SK-N-SH treated with all-trans-retinoic acid at 6 μM for 48 hours (cell line): ENCODE data around the gene VCP.

Source experiments
- ATAC-seq: fragments of 200-7000 bp; cut with Tn5 transposase; 3 replicates; pipeline ENCODE4 v1.9.1; 2020; ENCODE audit warnings: mild to moderate bottlenecking, moderate library complexity
- ARNTL ChIP-seq: fragments of 450-650 bp; formaldehyde crosslinking; IDR thresholded peaks from 2 replicates; pipeline ENCODE4 v1.5.0; 2020; ENCODE audit warnings: low read depth, mild to moderate bottlenecking, moderate library complexity, borderline replicate concordance
- CSDC2 ChIP-seq: fragments of 250-450 bp; sonication (Bioruptor Pico); IDR thresholded peaks from 2 replicates; pipeline ENCODE4 v1.5.0; 2020; ENCODE audit warnings: mild to moderate bottlenecking, moderate library complexity
- CSRNP3 ChIP-seq: fragments of 250-450 bp; sonication (Bioruptor Pico); IDR thresholded peaks from 2 replicates; pipeline ENCODE4 v1.5.1; 2021; ENCODE audit warnings: mild to moderate bottlenecking, moderate library complexity
- ESRRG ChIP-seq: fragments of 250-450 bp; sonication (Bioruptor Pico); IDR thresholded peaks from 2 replicates; pipeline ENCODE4 v1.6.1; 2021; ENCODE audit warnings: mild to moderate bottlenecking
- GLIS3 ChIP-seq: fragments of 250-450 bp; sonication (Bioruptor Pico); IDR thresholded peaks from 2 replicates; pipeline ENCODE4 v1.5.0; 2020; ENCODE audit warnings: mild to moderate bottlenecking, moderate library complexity
- ISL1 ChIP-seq: fragments of 250-450 bp; sonication (Bioruptor Pico); IDR thresholded peaks from 2 replicates; pipeline ENCODE4 v2.1.2; 2022; ENCODE audit warnings: mild to moderate bottlenecking, moderate library complexity
- OSR1 ChIP-seq: fragments of 250-450 bp; sonication (Bioruptor Pico); IDR thresholded peaks from 2 replicates; pipeline ENCODE4 v1.8.0; 2022; ENCODE audit warnings: moderate library complexity, mild to moderate bottlenecking, inconsistent platforms
- PATZ1 ChIP-seq: fragments of 250-450 bp; sonication (Bioruptor Pico); IDR thresholded peaks from 2 replicates; pipeline ENCODE4 v1.8.0; 2020; ENCODE audit warnings: mild to moderate bottlenecking, moderate library complexity, borderline replicate concordance
- POU6F1 ChIP-seq: fragments of 250-450 bp; sonication (Bioruptor Pico); IDR thresholded peaks from 2 replicates; pipeline ENCODE4 v1.8.0; 2021; ENCODE audit warnings: low read depth, mild to moderate bottlenecking, moderate library complexity, borderline replicate concordance
- PPARA ChIP-seq: fragments of 250-450 bp; sonication (Bioruptor Pico); IDR thresholded peaks from 2 replicates; pipeline ENCODE4 v1.5.0; 2020; ENCODE audit warnings: mild to moderate bottlenecking, borderline replicate concordance
- RARB ChIP-seq: fragments of 250-450 bp; sonication (Bioruptor Pico); IDR thresholded peaks from 2 replicates; pipeline ENCODE4 v1.8.0; 2021; ENCODE audit warnings: mild to moderate bottlenecking, moderate library complexity
- SNAI2 ChIP-seq: fragments of 250-450 bp; sonication (Bioruptor Pico); IDR thresholded peaks from 2 replicates; pipeline ENCODE4 v1.5.0; 2020; ENCODE audit warnings: mild to moderate bottlenecking, moderate library complexity
- TCF4 ChIP-seq: fragments of 250-450 bp; sonication (Bioruptor Pico); IDR thresholded peaks from 2 replicates; pipeline ENCODE4 v1.8.0; 2021; ENCODE audit warnings: mild to moderate bottlenecking, moderate library complexity, borderline replicate concordance
- TOX ChIP-seq: fragments of 250-450 bp; sonication (Bioruptor Pico); IDR thresholded peaks from 2 replicates; pipeline ENCODE4 v1.8.0; 2021; ENCODE audit warnings: mild to moderate bottlenecking, moderate library complexity, borderline replicate concordance
- ZC3H10 ChIP-seq: fragments of 250-450 bp; sonication (Bioruptor Pico); IDR thresholded peaks from 2 replicates; pipeline ENCODE4 v1.5.1; 2021; ENCODE audit warnings: mild to moderate bottlenecking, moderate library complexity
- ZFP3 ChIP-seq: fragments of 250-450 bp; sonication (Bioruptor Pico); IDR thresholded peaks from 2 replicates; pipeline ENCODE4 v1.5.0; 2020; ENCODE audit warnings: mild to moderate bottlenecking, moderate library complexity
- ZNF565 ChIP-seq: fragments of 450-650 bp; formaldehyde crosslinking; conservative IDR thresholded peaks from 2 replicates; pipeline ENCODE4 v1.5.0; 2020; ENCODE audit warnings: low read depth, mild to moderate bottlenecking, moderate library complexity
- ZNF8 ChIP-seq: fragments of 450-650 bp; formaldehyde crosslinking; IDR thresholded peaks from 2 replicates; pipeline ENCODE4 v1.5.0; 2020; ENCODE audit warnings: mild to moderate bottlenecking, moderate library complexity
- TF ChIP-seq, protein P1 (sequence below): fragments of 250-450 bp; sonication (Bioruptor Pico); IDR thresholded peaks from 2 replicates; pipeline ENCODE4 v1.5.0; 2020; ENCODE audit warnings: mild to moderate bottlenecking, moderate library complexity

The VCP gene

GRCh38 chr9:35107297-35108290 lies 35.2 kb upstream of the VCP start:
- no peak for TF ChIP-seq TOX (CRISPR knock-in tag)
- no peak for TF ChIP-seq ZC3H10
- TF ChIP-seq POU6F1 (CRISPR knock-in tag), result no peak
- no peak for TF ChIP-seq OSR1 (CRISPR knock-in tag)
- TF ChIP-seq TCF4 (CRISPR knock-in tag), result no peak
- no peak for TF ChIP-seq ESRRG (CRISPR knock-in tag)
- TF ChIP-seq CSRNP3 (CRISPR knock-in tag), result no peak
- no peak for TF ChIP-seq ARNTL
- TF ChIP-seq ZNF565 (CRISPR knock-in tag), result no peak
- TF ChIP-seq ZNF8 (CRISPR knock-in tag), result no peak
- TF ChIP-seq CSDC2 (CRISPR knock-in tag), result no peak
- no peak for ATAC-seq

GRCh38 chr9:35106343-35106730 lies 33.9 kb upstream of the VCP start:
- no peak for ATAC-seq
- TF ChIP-seq ARNTL (no peak), TOX (CRISPR knock-in tag) (no peak), PPARA (CRISPR knock-in tag) (no peak), GLIS3 (CRISPR knock-in tag) (no peak)
- TF ChIP-seq, protein P1, sequence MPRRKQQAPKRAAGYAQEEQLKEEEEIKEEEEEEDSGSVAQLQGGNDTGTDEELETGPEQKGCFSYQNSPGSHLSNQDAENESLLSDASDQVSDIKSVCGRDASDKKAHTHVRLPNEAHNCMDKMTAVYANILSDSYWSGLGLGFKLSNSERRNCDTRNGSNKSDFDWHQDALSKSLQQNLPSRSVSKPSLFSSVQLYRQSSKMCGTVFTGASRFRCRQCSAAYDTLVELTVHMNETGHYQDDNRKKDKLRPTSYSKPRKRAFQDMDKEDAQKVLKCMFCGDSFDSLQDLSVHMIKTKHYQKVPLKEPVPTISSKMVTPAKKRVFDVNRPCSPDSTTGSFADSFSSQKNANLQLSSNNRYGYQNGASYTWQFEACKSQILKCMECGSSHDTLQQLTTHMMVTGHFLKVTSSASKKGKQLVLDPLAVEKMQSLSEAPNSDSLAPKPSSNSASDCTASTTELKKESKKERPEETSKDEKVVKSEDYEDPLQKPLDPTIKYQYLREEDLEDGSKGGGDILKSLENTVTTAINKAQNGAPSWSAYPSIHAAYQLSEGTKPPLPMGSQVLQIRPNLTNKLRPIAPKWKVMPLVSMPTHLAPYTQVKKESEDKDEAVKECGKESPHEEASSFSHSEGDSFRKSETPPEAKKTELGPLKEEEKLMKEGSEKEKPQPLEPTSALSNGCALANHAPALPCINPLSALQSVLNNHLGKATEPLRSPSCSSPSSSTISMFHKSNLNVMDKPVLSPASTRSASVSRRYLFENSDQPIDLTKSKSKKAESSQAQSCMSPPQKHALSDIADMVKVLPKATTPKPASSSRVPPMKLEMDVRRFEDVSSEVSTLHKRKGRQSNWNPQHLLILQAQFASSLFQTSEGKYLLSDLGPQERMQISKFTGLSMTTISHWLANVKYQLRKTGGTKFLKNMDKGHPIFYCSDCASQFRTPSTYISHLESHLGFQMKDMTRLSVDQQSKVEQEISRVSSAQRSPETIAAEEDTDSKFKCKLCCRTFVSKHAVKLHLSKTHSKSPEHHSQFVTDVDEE (CRISPR knock-in tag), result no peak

DNA sequence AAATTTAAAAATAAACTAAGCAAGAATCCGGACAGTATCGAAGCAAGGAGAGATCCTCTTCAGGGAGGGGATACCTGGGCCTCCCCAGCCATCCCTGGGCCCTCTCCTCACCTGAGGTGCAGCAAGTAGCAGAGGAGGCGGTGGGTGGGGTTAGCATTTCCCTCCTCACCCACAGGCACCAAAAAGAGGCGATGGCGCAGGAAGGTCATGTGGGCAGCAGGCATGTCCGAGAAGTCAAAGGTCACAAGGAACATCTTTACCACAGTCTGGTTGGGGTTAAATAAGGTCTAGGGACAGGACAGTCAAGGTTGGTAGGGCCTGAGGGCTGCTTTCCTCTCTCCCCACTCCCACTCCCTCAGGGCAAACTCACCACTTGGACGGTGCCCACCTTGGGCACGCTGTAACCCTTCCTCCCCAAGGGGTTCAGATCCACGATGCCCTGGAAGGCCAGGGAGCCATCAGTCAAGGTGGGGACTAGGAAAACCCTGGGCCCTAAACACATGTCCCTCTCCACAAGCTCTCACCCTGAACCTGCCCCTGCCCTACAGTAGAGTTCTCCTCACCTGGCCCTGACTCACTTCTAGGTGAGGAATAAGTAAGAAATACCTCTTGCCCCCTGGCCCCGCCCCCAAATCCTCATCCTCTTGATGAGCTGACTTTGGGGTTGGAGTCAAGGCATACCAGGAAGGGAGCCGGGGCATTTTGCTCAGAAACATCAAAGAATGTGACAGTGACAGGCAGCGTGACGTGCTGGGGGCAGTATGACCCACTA lies 33.3 kb upstream of the VCP start:
- ATAC-seq, result no peak
- TF ChIP-seq ZNF565 (CRISPR knock-in tag), result no peak
- TF ChIP-seq ARNTL, result no peak
- TF ChIP-seq SNAI2 (CRISPR knock-in tag), result no peak
- no peak for TF ChIP-seq ZFP3 (CRISPR knock-in tag)
- TF ChIP-seq PPARA (CRISPR knock-in tag), result no peak
- TF ChIP-seq ZNF8 (CRISPR knock-in tag), result no peak

GRCh38 chr9:35105126-35105525 lies 32.7 kb upstream of the VCP start:
- no peak for ATAC-seq
- no peak for TF ChIP-seq TCF4 (CRISPR knock-in tag)
- no peak for TF ChIP-seq CSRNP3 (CRISPR knock-in tag)
- TF ChIP-seq PATZ1 (CRISPR knock-in tag), result no peak
- TF ChIP-seq, protein P1 (CRISPR knock-in tag), result no peak
- TF ChIP-seq RARB (CRISPR knock-in tag), result no peak
- no peak for TF ChIP-seq ISL1 (CRISPR knock-in tag)
- TF ChIP-seq GLIS3 (CRISPR knock-in tag), result no peak
- no peak for TF ChIP-seq ZNF565 (CRISPR knock-in tag)
- no peak for TF ChIP-seq OSR1 (CRISPR knock-in tag)
